Fibroblast of pulmonary artery (primary cell): ENCODE results near the gene TRPM8.
"Not testable (repeated sequence)": the region's sequence is repeated elsewhere in the genome, so short reads cannot be mapped to it uniquely, and the experiment has no call there.

ENCODE experiments used
- DNase-seq: peaks from one replicate; pipeline ENCODE4 v3.0.0-alpha.2; 2010; ENCODE audit warnings: low read depth
- H3K4me3 ChIP-seq: replicated peaks from 2 replicates; pipeline ENCODE4 v1.5.1; 2011; ENCODE audit warnings: low read depth, mild to moderate bottlenecking, control low read depth, low read length, moderate library complexity
- CTCF ChIP-seq: IDR thresholded peaks from 2 replicates; pipeline ENCODE4 v1.5.1; 2011; ENCODE audit warnings: mild to moderate bottlenecking, control low read depth, low read length, inconsistent platforms; ENCODE audit errors: missing control alignments

TRPM8 gene

DNA sequence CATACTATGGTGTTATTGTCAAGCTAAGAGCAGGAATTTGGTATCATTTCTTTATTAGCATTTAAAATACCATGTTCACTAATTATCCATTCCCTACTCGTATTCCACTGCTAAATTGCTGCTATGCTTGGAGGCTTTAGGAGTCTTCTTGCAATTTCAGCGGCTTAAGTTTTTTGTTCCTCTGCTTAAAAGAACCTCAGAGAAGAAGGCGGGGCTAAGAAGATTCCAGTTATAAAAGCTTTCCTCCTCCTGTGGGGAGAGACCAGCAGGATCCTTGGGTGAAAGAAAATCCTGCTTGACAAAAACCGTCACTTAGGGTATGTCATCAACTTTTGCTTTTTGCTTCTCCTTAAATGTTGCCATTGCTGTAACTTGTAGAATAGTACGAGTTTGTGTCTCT lies at the start of gene TRPM8:
TSS of gene TRPM8 (plus strand) at position 258 of the 400 bp plus-strand sequence. CDS start 9,165 bp downstream, outside the sequence.
- no peak for TF ChIP-seq CTCF
- H3K4me3 ChIP-seq = no peak within 1 kb of the TSS
- DNase-seq = no peak

DNA sequence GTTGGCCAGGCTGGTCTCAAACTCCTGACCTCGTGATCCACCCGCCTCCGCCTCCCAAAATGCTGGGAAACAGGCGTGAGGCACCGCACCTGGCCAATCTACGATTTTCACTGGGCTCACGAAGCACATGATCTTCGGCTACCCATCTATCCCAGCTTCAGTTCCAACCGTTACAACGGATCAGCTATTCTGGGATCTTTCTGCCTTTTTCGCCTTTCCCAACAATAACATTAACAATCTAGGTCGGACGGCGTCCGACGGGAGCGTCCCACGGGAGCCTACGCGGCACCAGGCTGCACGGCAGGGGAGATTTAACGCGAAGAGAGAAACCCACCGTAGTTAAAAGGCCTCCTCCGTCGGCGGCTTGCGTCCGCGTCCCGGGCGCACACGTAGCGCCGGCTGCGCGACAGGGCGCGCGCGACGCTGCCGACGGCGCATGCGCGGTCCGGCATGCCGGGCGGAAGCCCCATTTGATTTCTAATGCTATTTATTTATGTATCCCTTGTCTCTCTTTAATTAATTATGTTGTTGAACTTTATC lies 49.1 kb upstream of the TRPM8 start, which contains the start of gene MSL3B:
TSS of gene MSL3B (minus strand) at position 394 of the 540 bp plus-strand sequence.
- peak; percentile 65 for DNase-seq
- TF ChIP-seq CTCF = no peak
- H3K4me3 ChIP-seq = peak within 1 kb of the TSS; percentile 67

- DNase-seq = no peak
- no peak overlapping the region for H3K4me3 ChIP-seq
- no peak for TF ChIP-seq CTCF
These were observed 45.7 kb upstream of the TRPM8 start for GRCh38 chr2:233871432-233871831.

DNA sequence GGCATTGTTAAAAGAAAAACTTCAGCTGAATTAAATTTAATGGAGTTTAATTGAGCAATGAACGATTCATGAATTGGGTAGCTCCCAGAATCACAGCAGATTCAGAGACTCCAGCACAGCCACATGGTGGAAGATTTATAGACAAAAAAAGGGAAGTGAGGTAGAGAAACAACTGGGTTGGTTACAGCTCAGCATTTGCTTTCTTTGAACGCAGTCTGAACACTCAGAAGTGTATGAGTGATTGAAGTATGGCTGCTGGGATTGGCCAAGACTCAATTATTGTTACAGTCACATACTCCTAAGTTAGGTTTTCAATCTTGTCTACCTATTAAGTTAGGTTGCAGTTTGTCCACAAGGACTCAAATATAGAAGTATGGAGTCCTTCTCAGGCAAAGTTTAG lies 45.0 kb upstream of the TRPM8 start:
- not testable (repeated sequence) for DNase-seq, H3K4me3 ChIP-seq

DNA sequence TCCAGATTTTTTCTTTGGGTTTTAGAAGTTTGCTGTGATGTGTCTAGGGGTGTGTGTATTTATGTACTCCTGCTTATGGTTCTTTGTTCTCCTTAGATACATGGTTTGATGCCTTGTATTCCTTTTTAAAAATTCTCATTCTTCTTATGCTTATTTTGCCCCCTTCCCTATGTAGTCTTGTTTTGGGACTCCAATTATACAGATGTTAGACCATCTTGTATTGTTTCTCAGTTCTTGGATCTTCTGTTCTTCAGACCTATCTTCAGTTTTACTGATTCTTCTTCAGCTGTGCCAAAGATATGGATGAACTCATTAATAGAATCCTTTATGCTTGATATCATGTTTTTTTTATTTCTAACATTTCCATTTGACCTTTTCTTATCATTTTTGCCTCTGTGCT lies 34.8 kb upstream of the TRPM8 start:
- no peak overlapping the region for H3K4me3 ChIP-seq
- no peak for DNase-seq
- no peak for TF ChIP-seq CTCF

DNA sequence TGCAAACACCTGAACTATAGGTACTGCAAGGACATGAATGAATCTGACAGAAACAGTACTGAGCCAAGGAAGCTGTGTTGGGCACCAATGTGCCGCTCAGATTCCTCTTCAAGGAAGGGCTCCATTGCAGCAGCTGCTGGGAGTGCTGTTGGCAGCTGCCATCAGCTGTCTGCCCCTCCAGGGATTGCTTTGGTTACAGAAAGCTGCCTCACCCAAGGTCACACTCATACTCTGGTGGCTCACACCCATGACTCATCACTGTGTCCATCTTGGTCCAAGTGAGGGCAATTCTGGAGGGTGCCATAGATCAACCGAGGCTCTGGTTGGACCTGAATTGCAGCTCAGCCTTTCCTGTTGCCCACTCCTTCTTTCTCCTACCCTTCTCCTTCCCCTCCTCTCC lies 24.4 kb upstream of the TRPM8 start:
- DNase-seq = no peak
- no peak for TF ChIP-seq CTCF
- H3K4me3 ChIP-seq = no peak overlapping the region

DNA sequence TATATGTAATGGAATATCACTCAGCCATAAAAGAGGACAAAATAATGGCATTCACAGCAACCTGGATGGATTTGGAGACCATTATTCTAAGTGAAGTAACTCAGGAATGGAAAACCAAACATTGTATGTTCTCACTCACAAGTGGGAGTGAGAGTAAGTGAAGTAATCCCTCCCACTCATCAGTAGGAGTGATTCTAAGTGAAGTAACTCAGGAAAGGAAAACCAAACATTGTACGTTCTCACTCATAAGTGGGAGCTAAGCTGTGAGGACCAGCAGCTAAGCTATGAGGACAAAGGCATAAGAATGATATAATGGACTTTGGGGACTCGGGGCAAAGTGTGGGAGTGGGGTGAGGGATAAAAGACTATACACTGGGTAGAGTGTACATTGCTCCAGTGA lies 20.9 kb upstream of the TRPM8 start:
- DNase-seq = peak; percentile 28
- not testable (repeated sequence) for H3K4me3 ChIP-seq

GRCh38 chr2:233901367-233901766 lies 15.8 kb upstream of the TRPM8 start:
- TF ChIP-seq CTCF = no peak
- DNase-seq = no peak

More at GRCh38 chr2:233901367-233901766, 15.8 kb upstream of the TRPM8 start:
- H3K4me3 ChIP-seq = no peak overlapping the region
